ENCODE data around the gene TTLL8. TPM values are rescaled to one million over a fixed set of nuclear protein-coding genes. Genes with fewer than 3 reads are reported as not detected.
A peak's percentile ranks its signal among the peaks of the same experiment; 100 is the strongest.

Gene TTLL8
- total RNA-seq, 1 experiment from 2014 or later: not detected

- DNase-seq (ENCODE audit: low read depth): no peak
Observed at GRCh38 chr22:50019316-50019715, 38.8 kb downstream of the TTLL8 start.

GRCh38 chr22:50018608-50019285 is 39.4 kb downstream of the TTLL8 start:
- DNase-seq (ENCODE audit: low read depth): no peak

GRCh38 chr22:50017701-50018224 is 40.3 kb downstream of the TTLL8 start:
- DNase-seq (ENCODE audit: low read depth): no peak

- peak; percentile 77 for DNase-seq (ENCODE audit: low read depth)
Observed at GRCh38 chr22:50016988-50017700, 41.0 kb downstream of the TTLL8 start.

GRCh38 chr22:50016308-50016987 is 41.6 kb downstream of the TTLL8 start:
- DNase-seq (ENCODE audit: low read depth): peak; percentile 8

- DNase-seq (ENCODE audit: low read depth): peak; percentile 0
Observed at GRCh38 chr22:50015451-50016307, 42.4 kb downstream of the TTLL8 start.

GRCh38 chr22:50014655-50015401 is 43.3 kb downstream of the TTLL8 start:
- DNase-seq (ENCODE audit: low read depth): peak; percentile 2

- DNase-seq (ENCODE audit: low read depth): peak; percentile 3
Observed at GRCh38 chr22:50014053-50014501, 44.0 kb downstream of the TTLL8 start.

GRCh38 chr22:50012211-50013181 is 45.6 kb downstream of the TTLL8 start, which contains the start of gene IL17REL:
TSS of gene IL17REL (minus strand) at chr22:50012765. CDS start at chr22:50012646, 119 bp downstream.
- DNase-seq (ENCODE audit: low read depth): peak; percentile 3

- peak; percentile 13 for DNase-seq (ENCODE audit: low read depth)
Observed at GRCh38 chr22:50011447-50012210, 46.5 kb downstream of the TTLL8 start.

- DNase-seq (ENCODE audit: low read depth): peak; percentile 3
Observed at GRCh38 chr22:50010676-50011446, 47.2 kb downstream of the TTLL8 start.

- DNase-seq (ENCODE audit: low read depth): peak; percentile 1
Observed at GRCh38 chr22:50009765-50010675, 48.1 kb downstream of the TTLL8 start.

- no peak for DNase-seq (ENCODE audit: low read depth)
Observed at GRCh38 chr22:50009251-50009650, 48.8 kb downstream of the TTLL8 start.

GRCh38 chr22:50008151-50009040 is 49.7 kb downstream of the TTLL8 start:
- DNase-seq (ENCODE audit: low read depth): peak; percentile 1

- DNase-seq (ENCODE audit: low read depth): no peak
Observed at GRCh38 chr22:50007057-50007511, 51.0 kb downstream of the TTLL8 start.

- DNase-seq (ENCODE audit: low read depth): no peak
Observed at GRCh38 chr22:50004918-50005317, 53.2 kb downstream of the TTLL8 start.
